Large intestine (tissue), 3 donors: ENCODE data around the gene SMG9. TPM values are rescaled to one million over a fixed set of nuclear protein-coding genes. Genes with fewer than 3 reads are reported as not detected.
"Not testable (repeated sequence)": the region's sequence is repeated elsewhere in the genome, so short reads cannot be mapped to it uniquely, and the experiment has no call there.

Source experiments
- DNase-seq, 2 donors: peaks; one replicate each; pipeline versions ENCODE4 v3.0.0 to v3.0.0-alpha.2; 2013
- H3K27ac ChIP-seq: one replicate; pipeline ENCODE4 v1.5.1; 2013; ENCODE audit warnings: low read length
- H3K27me3 ChIP-seq: 2 replicates; pipeline ENCODE4 v1.6.1; 2013; ENCODE audit warnings: low read length; ENCODE audit not compliant: control insufficient read depth, insufficient read depth
- H3K36me3 ChIP-seq: 2 replicates; pipeline ENCODE4 v1.6.1; 2013; ENCODE audit warnings: low read length; ENCODE audit not compliant: control insufficient read depth, insufficient read depth
- H3K4me1 ChIP-seq: one replicate; pipeline ENCODE4 v1.6.1; 2013; ENCODE audit warnings: low read length; ENCODE audit not compliant: control insufficient read depth, insufficient read depth
- H3K4me3 ChIP-seq: one replicate; pipeline ENCODE4 v1.5.1; 2013; ENCODE audit warnings: low read length
- H3K9me3 ChIP-seq: one replicate; pipeline ENCODE4 v1.6.1; 2013; ENCODE audit warnings: mild to moderate bottlenecking, low read depth, low read length, moderate library complexity; ENCODE audit not compliant: control insufficient read depth
- WGBS: methylation state at CpG from one replicate; pipeline ENCODE4 v1.1.5; 2013; ENCODE audit warnings: low lambda C conversion rate; ENCODE audit not compliant: insufficient coverage; 5-methylcytosine and 5-hydroxymethylcytosine counted together
- polyA plus RNA-seq: library from polyadenylated mRNA; unstranded; fragments of 120-200 nt; gene quantifications from one replicate; pipeline ENCODE4 v1.2.1, GENCODE V29; 2013

Gene SMG9
- polyA plus RNA-seq, 1 donor = 36.2 TPM

- no peaks in the 10 kb centered on the region for H3K36me3 ChIP-seq
- no peaks in the 10 kb centered on the region for H3K27me3 ChIP-seq
- no peaks in the 10 kb centered on the region for H3K9me3 ChIP-seq
- H3K4me3 ChIP-seq = peak within 1 kb of the TSS; percentile 16
- H3K4me1 ChIP-seq = peaks cover 16% of the 10 kb centered on the region
- DNase-seq = peak; percentile 35 to 74
- no peak within 1 kb of the TSS for H3K27ac ChIP-seq
- WGBS = no CpG with 5 or more reads among the region's 19 CpGs
These were observed 26.2 kb upstream of the SMG9 start, which contains the start of gene KCNN4 for GRCh38 chr19:43780706-43781525. Gene KCNN4 (minus strand): TSS chr19:43780973. CDS start chr19:43780861, 112 bp downstream.

- no peaks in the 10 kb centered on the region for H3K36me3 ChIP-seq
- no peak overlapping the region for H3K4me3 ChIP-seq
- no peak overlapping the region for H3K27ac ChIP-seq
- peaks cover 25% of the 10 kb centered on the region for H3K4me1 ChIP-seq
- no peaks in the 10 kb centered on the region for H3K27me3 ChIP-seq
- WGBS = no CpG with 5 or more reads among the region's 3 CpGs
- H3K9me3 ChIP-seq = no peaks in the 10 kb centered on the region
- DNase-seq = peak in 1 of 2 donors; percentile 27
These were observed 25.1 kb upstream of the SMG9 start for GRCh38 chr19:43779820-43780219.

- no peaks in the 10 kb centered on the region for H3K9me3 ChIP-seq
- DNase-seq = no peak
- H3K4me1 ChIP-seq = peaks cover 28% of the 10 kb centered on the region
- no peak overlapping the region for H3K4me3 ChIP-seq
- H3K36me3 ChIP-seq = no peaks in the 10 kb centered on the region
- WGBS = no CpG with 5 or more reads among the region's 16 CpGs
- H3K27me3 ChIP-seq = peaks cover 5% of the 10 kb centered on the region
- no peak overlapping the region for H3K27ac ChIP-seq
These were observed 24.5 kb upstream of the SMG9 start for GRCh38 chr19:43779147-43779819.

- Histone ChIP-seq H3K9me3 (no peaks in the 10 kb centered on the region), H3K27me3 (peaks cover 10% of the 10 kb centered on the region), H3K27ac (no peak overlapping the region), H3K36me3 (no peaks in the 10 kb centered on the region), H3K4me3 (no peak overlapping the region), H3K4me1 (peaks cover 34% of the 10 kb centered on the region)
- WGBS = no CpG with 5 or more reads among the region's 1 CpG
- no peak for DNase-seq
These were observed 23.9 kb upstream of the SMG9 start for GRCh38 chr19:43778651-43779050.

- H3K27ac ChIP-seq = no peak overlapping the region
- H3K36me3 ChIP-seq = no peaks in the 10 kb centered on the region
- DNase-seq = no peak
- no peaks in the 10 kb centered on the region for H3K9me3 ChIP-seq
- H3K4me3 ChIP-seq = no peak overlapping the region
- H3K27me3 ChIP-seq = peaks cover 19% of the 10 kb centered on the region
- peaks cover 35% of the 10 kb centered on the region for H3K4me1 ChIP-seq
- WGBS = no CpG with 5 or more reads among the region's 4 CpGs
These were observed 22.5 kb upstream of the SMG9 start for GRCh38 chr19:43777163-43777695.

- no peak overlapping the region for H3K4me3 ChIP-seq
- H3K36me3 ChIP-seq = no peaks in the 10 kb centered on the region
- no peak overlapping the region for H3K27ac ChIP-seq
- no peaks in the 10 kb centered on the region for H3K9me3 ChIP-seq
- WGBS = 0% methylated on average over 1 of the region's 11 CpGs
- H3K4me1 ChIP-seq = peaks cover 35% of the 10 kb centered on the region
- DNase-seq = no peak
- H3K27me3 ChIP-seq = peaks cover 19% of the 10 kb centered on the region
These were observed 21.5 kb upstream of the SMG9 start for GRCh38 chr19:43776286-43776685.

GRCh38 chr19:43775299-43775890 lies 20.6 kb upstream of the SMG9 start:
- no peak overlapping the region for H3K4me3 ChIP-seq
- no peak overlapping the region for H3K27ac ChIP-seq
- H3K36me3 ChIP-seq = no peaks in the 10 kb centered on the region
- no peaks in the 10 kb centered on the region for H3K9me3 ChIP-seq
- WGBS = 80% methylated on average over 1 of the region's 7 CpGs
- no peak for DNase-seq
- peaks cover 31% of the 10 kb centered on the region for H3K4me1 ChIP-seq
- H3K27me3 ChIP-seq = peaks cover 19% of the 10 kb centered on the region

- H3K9me3 ChIP-seq, H3K27ac ChIP-seq, DNase-seq, H3K36me3 ChIP-seq, H3K4me3 ChIP-seq: not testable (repeated sequence)
- H3K4me1 ChIP-seq = peaks cover 31% of the 10 kb centered on the region
- H3K27me3 ChIP-seq = peaks cover 19% of the 10 kb centered on the region
- no CpG with 5 or more reads among the region's 11 CpGs for WGBS
These were observed 20.1 kb upstream of the SMG9 start for GRCh38 chr19:43774940-43775258.

GRCh38 chr19:43774103-43774939 lies 19.6 kb upstream of the SMG9 start:
- peak; percentile 79 to 85 for DNase-seq
- H3K4me3 ChIP-seq = no peak overlapping the region
- no peak overlapping the region for H3K27ac ChIP-seq
- peaks cover 26% of the 10 kb centered on the region for H3K4me1 ChIP-seq
- no peaks in the 10 kb centered on the region for H3K9me3 ChIP-seq
- H3K36me3 ChIP-seq = no peaks in the 10 kb centered on the region
- peaks cover 19% of the 10 kb centered on the region for H3K27me3 ChIP-seq
- no CpG with 5 or more reads among the region's 63 CpGs for WGBS

GRCh38 chr19:43773725-43774102 lies 19.0 kb upstream of the SMG9 start:
- H3K4me1 ChIP-seq = peaks cover 26% of the 10 kb centered on the region
- H3K36me3 ChIP-seq = no peaks in the 10 kb centered on the region
- peaks cover 19% of the 10 kb centered on the region for H3K27me3 ChIP-seq
- no peak overlapping the region for H3K27ac ChIP-seq
- no CpG with 5 or more reads among the region's 5 CpGs for WGBS
- H3K9me3 ChIP-seq = no peaks in the 10 kb centered on the region
- no peak for DNase-seq
- H3K4me3 ChIP-seq = no peak overlapping the region
